ENCODE results near the gene TMEM185B.

- TF ChIP-seq, protein P1, sequence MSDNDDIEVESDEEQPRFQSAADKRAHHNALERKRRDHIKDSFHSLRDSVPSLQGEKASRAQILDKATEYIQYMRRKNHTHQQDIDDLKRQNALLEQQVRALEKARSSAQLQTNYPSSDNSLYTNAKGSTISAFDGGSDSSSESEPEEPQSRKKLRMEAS (IDR thresholded peaks at IDR 0.05; ENCODE audit: insufficient read depth, insufficient read length), result no peak
- TF ChIP-seq CTCF (IDR thresholded peaks at IDR 0.05; ENCODE audit: extremely low read depth in 1 of 2, insufficient read depth in 1 of 2, low read depth in 1 of 2, low read length in 2 of 2) (no peak), POLR2AphosphoS5 (IDR thresholded peaks at IDR 0.05; ENCODE audit: insufficient read depth, low read depth, low read length) (no peak), POLR2A (IDR thresholded peaks at IDR 0.05; ENCODE audit: low read depth, low read length) (no peak), FOS (IDR thresholded peaks at IDR 0.05; ENCODE audit: borderline replicate concordance, insufficient read depth, low read length) (no peak), EZH2 (IDR thresholded peaks at IDR 0.05; ENCODE audit: borderline replicate concordance, low read depth, low read length, severe bottlenecking) (no peak), MYC (IDR thresholded peaks at IDR 0.05; ENCODE audit: low read depth, low read length) (no peak), JUN (IDR thresholded peaks at IDR 0.05; ENCODE audit: borderline replicate concordance, insufficient read depth, insufficient read length, low read depth) (no peak), GATA2 (IDR thresholded peaks at IDR 0.05; ENCODE audit: insufficient read depth, insufficient read length, low read depth, low read length) (no peak)
Measured at GRCh38 chr2:120243211-120243610, 20.0 kb upstream of the TMEM185B start.
